Measurements from ENCODE around the gene PCBD1.
A peak's percentile ranks its signal among the peaks of the same experiment; 100 is the strongest.
"Not testable (repeated sequence)": the region's sequence is repeated elsewhere in the genome, so short reads cannot be mapped to it uniquely, and the experiment has no call there.

Gene PCBD1

DNA sequence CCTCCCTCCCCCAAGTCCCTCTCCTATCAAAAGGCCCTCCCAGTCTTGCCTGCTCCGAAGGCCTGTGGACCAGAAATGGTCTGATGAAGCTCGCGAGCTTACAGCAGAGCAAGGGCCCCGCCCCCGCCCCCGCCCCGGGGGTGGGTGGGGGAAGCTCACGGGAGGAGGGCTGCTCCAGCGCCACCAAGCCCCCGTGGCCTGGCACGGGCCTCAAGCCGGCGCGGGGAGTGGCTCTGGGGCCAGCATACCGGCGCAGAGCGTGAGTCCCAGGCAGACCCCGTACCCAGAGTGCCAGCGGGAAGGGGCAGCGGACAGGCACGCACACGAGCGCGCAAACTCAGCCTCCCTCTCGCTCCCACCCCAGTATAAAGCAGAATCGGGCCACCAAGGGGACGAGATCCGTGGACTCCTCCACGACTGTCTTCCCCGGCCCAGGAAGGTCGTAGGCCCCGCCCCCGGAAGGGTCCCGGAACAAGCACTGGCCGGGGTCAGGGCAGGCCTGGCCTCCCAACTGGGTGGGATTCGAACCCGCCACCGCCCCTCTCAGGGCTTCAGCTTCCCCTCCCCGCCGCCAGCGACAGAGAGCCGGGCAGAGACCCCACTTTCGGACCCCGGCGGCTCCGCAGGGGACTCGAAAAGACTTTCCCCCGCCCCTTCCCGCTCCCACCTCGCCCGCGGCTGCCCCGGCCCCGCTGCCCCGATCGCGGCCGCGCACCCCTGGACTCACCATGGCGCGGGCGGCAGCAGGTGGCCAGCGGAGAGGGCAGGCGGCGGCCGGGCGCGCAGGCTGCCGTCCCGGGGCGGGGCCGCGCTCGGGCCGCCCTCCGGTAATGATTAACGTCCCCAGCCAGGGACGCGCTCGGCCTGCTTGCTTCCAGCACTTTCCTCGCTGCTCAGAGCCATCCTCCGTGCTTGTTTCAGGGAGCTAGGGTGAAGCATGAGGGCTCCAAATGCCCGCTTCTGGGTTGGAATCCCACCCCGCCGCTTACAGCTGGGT lies at the start of gene PCBD1:
TSS of gene PCBD1 (minus strand) at position 762 of the 997 bp plus-strand sequence. CDS start at position 730, 32 bp downstream.
- DNase-seq (ENCODE audit: low spot score), result no peak

DNA sequence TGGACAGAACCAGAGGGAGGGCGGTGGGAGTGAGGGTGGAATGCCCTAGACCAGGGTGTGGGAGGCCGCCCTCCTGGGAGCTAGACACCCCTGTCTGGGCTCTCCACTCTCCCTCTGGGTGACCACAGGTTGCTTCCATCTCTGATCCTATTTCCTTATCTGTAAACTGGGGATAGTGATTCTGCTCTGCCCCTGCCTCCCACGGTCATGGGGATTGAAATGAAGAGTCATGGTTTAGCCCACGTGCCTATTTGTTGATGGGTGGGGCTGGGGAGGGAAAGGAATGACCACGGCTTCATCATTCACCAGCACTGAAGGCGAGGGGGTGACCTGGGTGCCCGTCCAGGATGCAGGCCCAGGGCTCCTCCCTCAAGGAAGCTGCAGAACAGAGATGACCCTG lies 49.3 kb upstream of the PCBD1 start:
- no peak for DNase-seq (ENCODE audit: low spot score)

DNA sequence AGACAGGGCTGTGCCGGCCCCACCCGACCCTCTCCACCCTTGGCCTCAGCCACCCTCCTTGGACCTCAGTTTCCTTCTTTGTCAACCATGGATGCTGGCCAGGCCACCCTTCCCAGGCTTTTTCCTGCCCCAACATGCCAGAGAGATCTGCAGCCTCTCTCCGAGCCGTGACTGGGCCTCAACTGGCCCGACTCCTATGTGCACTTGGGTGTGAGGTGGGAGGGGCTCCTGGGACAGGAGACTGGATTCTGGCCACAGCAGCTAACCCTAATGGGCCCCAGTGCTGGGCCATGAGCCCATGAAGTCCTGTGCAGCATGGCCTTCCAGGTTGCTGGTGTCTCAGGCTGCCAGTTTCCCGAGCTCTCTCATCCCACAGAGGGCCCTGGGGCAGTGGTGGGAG lies 47.7 kb upstream of the PCBD1 start:
- DNase-seq (ENCODE audit: low spot score), result no peak

DNA sequence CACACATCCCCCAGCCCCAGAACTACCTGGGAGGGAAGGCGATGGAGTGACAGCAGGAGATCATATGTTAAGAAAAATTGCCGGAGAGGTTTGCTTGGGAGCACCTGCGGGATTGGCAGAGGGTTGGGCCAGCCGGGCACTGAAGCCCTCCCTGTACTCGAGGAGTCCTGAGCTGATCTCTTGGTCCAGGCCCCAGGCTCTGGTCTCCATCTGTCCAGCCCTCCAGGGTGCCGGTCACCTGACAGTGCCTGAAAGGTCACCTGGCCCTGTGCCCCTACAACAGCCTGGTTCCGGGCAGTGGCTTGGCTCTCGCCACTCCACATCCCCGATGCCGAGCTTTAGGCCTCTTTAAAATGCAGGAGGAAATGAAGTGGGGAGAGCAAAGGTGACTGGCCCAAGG lies 47.3 kb upstream of the PCBD1 start:
- DNase-seq (ENCODE audit: low spot score), result no peak

DNA sequence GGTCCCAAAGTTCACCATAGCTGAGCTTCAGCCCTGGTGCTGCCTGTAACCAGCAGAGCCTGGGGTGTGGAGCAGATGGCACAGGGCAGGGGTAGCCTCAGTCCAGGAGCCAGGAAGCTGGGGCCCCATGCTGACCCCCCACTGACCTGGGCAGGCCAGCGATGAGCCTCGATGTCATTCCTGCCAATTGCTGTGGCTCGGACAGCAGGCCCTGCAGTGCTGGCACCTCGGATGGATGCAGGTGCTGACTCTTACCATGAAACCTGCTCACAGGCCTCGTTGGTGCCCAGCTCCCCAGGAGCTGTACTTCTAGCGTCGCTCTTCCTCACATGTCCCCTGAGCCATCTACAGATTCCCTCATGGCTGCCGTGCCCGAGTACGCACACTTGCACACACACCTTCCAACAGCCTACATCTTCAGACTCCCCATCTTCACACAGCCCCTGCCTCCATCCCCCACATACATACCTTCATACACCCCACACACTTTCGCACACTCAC lies 46.8 kb upstream of the PCBD1 start:
- no peak for DNase-seq (ENCODE audit: low spot score)

DNA sequence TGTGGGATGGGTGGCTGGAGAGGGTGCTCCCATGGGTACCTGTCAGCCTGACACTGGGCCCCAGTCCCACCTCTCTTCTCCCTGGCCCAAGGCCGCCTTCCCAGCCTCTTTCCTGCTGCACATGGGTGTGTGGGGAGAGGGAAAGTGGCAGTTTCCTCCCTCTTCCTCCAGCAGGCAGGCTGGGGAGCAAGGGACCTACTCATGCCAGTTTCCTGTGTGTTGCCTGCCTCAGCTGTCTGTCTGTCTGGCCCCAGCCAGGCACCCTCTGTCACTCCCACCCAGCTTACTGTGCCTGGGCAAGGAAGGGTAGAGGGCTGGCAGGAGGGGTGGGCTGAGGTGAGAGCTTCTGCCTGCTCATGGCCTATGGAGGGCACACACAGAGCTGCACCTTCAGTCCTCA lies 46.3 kb upstream of the PCBD1 start:
- DNase-seq (ENCODE audit: low spot score), result no peak

DNA sequence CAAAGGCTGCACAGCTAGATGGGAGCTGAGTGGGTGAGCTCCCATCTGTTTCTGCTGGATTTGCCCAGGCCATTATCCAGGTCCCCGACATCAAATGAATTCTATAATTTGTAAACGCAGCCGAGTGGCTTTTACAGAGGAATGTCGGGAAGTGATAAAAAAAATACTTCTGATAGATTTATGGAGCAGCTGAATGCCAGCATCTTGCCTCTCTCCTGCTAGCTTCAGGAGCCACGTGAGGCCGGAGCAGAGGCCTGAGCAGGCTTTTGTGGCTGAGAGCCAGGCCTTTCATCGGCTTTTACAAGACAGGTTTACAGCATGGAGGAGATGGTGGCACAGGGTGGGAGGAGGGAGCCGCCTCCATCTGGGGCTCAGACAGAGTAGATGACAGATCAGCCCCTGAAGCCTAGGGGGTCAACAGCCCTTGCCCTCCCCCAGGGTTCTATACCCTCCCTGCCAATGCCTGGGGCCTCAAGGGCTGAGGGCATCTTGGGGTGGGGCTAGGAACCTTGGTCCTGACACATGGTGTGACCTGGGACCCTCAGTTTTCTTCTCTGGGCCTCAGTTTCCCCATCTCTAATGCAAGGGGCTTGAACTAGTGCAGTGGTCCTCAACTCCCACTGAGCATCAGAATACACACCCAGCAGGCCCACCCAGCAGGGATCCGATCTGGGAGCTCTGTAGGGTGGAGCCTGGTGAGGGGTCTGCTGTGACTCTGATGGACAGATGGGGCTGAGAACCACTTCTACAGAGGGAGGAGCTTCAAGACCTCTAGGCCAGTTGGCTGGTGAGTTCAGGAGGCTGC lies 44.2 kb upstream of the PCBD1 start:
- DNase-seq (ENCODE audit: low spot score), result no peak

DNA sequence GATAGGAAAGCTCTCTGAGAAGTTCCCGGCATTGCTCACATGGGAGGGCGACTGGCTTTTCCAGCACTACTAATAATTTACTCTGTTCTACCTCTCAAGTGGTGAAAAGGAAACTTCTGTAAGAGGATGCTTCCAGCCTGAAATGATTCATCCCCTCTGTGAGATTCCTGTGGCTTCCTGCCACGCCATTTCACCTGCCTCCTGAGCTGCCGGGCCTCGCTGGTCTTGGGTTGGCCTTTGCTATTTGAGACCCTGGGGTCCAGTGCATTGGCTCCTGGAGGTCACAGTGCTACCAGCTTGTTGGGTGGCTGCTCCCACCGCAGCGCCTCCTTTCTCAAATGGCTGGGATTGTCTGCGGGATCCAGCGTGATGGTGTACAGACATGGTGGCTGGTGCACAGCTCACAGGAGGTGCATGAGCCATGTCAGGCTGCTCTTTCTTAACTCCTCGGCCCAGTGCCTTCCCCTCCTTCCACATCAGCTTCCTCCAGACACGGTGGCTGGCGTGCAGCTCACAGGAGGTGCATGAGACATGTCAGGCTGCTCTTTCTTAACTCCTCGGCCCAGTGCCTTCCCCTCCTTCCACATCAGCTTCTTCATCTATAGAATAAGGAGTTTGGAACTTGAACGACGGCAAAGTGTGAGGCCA lies 42.9 kb upstream of the PCBD1 start:
- DNase-seq (ENCODE audit: low spot score), result no peak

DNA sequence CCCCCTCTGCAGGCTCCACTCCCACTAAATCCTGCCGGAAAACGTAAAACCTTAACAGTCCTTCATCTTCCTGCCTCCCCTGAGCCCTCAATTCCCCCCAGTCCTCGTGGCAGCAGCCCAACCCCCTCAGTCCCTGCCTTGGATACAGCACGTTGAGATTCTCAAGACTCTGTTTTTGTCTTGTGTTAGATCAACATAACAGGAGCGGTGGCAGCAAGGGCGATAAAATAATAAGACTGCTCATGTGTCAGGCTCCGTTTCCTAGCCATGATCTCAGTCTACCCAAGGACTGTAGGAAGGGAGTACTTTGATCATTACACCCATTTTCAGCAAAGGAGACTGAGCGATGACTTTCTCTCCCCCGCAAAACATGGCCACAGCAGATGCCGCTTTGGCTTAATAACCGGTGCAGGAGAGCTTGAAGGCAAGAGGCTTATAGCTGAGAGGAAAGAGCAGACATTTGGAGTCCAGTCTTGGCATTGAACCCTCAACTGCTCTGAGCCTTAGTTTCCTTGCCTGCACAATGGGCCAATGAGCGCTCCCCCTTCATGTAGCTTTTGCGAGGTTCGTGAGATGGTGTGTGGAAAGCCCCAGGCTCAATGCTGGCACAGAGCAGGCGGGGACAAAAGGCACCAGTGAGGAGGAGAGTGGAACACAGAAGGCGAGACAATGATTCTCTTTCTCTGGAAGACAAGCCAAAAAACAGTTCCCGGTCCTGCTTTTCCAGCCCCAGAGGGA lies 42.1 kb upstream of the PCBD1 start:
- DNase-seq (ENCODE audit: low spot score), result no peak

DNA sequence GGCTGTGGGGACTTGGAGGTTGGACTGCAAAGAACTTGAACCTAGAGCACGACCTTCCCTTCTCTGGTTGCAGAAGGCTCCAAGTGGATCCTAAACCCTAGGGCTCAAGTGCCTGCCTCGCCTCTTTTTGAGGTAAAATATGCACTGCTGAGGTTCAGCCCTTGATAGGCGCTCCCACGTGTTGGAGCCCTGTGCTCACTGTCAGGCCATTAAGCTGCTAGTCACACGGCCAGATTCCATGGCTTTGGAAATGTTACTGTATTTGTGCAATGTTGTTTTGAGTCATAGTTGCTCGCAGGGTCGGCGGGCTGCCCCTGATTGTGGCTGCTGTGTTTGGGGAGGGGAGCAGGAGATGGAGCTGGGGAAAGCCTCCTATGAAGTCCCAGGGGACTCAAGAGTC lies 39.8 kb upstream of the PCBD1 start:
- no peak for DNase-seq (ENCODE audit: low spot score)

DNA sequence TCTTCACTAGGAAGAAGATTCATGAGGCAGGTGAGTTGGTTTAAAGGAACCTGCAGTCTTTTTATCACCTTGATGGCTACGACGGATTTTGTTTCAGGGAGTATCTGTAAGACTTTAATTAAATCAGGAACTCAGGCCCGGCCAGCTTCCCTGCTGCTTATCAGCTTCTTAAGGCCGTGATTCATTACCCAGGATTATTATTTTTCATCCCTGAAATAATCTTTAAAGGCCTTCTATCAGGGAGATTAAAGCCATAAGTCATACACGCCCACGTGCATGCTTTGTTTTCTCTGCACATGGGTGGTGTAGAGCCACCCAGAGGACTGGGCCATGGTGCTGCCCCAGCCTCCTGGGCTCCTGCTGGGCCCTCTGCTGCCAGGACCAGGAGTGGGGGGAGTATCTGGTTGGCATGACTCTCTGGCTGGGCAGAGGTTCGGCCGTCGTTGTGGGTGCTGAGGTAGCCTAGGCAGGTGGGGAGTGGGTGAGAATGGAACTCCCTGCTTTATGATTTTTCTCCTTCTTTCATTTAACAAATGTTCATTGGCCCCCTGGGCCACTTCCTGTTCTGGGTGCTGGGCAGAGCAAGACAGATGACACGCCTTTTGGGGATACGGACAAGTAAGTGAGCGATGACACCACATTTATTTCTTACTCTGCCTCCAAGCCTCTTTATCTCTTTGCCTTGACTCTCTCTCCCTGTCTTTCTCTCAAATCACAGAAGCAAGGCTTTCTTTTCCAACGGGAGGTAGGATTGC lies 39.0 kb upstream of the PCBD1 start:
- DNase-seq (ENCODE audit: low spot score), result no peak

DNA sequence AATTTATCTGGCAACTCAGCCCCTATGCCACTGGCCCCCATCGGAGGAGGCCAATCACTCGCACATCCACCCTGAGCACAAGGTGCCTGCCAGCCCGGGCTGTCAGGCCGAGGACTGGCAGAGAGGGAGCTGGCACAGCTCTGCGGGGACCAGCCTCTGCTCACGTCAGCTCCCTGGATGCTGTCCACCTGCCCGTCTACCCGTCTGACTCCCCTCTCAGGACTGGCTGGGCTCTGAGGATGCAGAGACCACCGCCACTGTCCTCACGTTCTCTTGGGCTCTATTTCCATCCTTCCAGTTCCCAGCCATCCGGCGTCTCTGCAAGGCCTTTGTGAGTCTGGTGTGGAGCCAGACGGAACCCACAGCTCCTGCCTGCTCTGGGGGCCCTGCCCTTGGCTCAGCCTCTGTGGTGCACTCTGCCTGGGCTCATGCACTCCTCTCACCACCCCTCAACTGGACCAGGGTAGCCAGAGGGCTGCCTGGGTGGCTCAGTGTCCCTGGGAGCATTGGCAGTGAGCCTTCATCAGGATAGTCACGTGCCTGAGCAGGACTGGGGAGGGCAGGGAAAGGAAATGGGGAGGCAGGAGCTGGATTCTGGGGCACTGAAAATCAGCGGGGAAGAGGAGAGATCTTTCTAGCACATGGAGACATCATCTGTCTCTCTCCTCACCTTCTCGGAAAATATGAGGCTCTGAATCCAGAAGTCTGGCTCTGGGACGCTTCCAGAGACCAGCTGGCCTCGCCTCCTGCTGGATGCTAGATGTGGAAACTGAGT lies 38.0 kb upstream of the PCBD1 start:
- no peak for DNase-seq (ENCODE audit: low spot score)

DNA sequence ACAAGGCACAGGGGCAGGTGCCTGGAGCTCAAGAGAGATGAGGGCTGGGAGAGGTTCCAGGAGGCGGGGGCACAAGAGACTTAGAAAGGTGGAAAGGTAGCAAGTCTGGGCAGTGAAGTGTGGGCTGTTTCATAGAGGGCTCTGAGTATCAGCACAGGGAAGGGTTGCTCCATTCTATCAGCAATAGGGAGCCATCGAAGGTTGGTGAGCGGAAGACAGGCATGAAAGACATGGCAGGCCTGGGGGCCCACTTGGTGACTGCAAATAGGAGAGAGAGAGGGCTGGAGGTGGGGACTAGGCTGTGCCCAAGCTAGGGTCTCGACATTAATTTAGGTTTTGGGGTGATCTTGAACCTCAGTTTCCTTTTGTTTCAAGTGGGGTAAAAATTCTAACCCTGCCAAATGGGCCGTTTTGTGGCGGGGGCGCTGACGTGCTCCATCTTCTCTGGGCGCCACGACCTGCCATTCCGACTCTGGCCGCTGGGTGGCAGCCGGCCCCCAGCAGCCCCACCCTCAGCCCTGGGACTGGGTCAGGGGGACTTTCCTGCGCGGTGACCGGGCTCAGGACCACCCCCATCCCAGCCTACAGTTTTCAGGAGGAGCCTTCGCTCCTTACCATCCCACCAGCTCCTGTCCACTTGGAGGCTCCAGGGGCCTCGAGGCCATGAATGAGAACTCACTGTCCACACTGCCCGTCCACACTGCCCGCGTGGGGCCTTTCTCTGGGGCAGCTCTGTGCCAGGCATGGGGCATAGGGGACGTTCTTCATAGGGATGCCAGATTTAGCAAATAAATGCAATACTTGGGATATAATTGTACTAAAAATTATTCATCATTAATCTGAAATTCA lies 37.2 kb upstream of the PCBD1 start:
- peak; percentile 12 for DNase-seq (ENCODE audit: low spot score)

DNA sequence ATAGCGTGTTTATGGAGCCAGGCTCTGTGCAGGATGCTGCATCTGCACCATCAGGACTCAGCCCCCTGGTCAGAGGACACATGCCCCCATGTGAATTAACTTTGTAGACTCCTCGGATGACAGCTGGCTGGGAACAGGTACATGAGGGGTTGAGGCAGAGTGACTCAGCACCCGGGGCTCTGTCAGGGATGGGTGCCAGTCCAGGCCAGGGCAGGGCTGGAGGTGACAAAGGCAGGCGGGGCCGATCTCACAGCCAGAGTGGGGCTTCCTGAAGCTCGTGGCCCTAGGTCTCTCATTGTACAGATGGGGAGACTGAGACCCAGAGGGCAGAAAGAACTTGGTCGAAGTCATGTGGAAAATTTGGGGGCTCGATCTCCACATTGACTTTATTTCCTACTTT lies 35.3 kb upstream of the PCBD1 start:
- no peak for DNase-seq (ENCODE audit: low spot score)

DNA sequence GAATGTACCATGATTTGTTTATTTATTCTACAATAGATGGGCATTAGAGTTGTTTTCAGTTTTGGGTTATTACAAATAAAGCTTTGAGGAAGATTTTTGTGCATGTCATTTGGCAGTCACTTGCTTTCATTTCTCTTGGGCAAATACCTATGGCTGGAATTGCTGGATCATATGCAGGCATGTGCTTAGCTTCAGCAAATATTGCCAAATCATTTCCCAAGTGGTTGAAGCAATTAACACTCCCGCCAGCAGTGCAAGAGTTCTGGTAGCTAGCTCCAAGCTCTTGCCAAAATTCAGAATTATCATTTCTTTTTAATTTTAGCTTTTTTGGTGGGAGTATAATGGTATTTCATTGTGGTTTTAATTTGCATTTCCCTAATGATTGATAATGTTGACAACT lies 32.9 kb upstream of the PCBD1 start:
- no peak for DNase-seq (ENCODE audit: low spot score)

DNA sequence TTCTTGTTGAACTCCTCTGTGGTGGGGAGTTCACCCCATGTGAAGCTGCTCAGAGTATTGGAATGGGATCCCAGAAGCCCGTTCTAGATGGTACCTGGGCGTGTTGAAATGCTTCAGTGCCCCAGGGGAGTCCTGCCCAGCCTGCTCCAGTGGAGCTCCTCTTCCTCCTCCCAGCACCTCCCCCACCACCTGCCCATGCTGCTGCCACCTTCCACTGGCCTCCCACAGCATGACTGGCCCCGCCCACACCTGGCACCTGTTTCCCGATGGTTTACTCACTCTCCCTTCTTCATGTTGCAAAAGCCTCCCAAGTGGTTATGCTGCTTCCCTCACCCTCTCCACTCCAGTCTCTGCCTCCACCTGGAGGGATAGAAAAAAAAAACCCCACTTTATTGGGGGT lies 32.2 kb upstream of the PCBD1 start:
- no peak for DNase-seq (ENCODE audit: low spot score)

DNA sequence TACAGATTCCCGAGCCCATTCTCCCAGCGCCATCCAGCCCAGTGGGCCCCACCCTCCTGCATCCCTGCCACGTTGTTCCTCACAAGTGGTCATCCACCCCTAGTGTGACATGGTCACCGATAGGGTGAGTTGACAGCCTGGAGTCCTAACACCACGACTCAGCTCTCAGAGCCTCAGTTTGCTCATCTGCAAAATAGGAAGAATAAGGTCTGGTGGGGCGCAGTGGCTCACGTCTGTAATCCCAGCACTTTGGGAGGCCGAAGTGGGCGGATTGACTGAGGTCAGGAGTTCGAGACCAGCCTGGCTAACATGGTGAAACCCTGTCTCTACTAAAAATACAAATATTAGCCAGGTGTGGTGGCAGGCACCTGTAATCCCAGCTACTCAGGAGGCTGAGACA lies 31.5 kb upstream of the PCBD1 start:
- DNase-seq (ENCODE audit: low spot score), result not testable (repeated sequence)

DNA sequence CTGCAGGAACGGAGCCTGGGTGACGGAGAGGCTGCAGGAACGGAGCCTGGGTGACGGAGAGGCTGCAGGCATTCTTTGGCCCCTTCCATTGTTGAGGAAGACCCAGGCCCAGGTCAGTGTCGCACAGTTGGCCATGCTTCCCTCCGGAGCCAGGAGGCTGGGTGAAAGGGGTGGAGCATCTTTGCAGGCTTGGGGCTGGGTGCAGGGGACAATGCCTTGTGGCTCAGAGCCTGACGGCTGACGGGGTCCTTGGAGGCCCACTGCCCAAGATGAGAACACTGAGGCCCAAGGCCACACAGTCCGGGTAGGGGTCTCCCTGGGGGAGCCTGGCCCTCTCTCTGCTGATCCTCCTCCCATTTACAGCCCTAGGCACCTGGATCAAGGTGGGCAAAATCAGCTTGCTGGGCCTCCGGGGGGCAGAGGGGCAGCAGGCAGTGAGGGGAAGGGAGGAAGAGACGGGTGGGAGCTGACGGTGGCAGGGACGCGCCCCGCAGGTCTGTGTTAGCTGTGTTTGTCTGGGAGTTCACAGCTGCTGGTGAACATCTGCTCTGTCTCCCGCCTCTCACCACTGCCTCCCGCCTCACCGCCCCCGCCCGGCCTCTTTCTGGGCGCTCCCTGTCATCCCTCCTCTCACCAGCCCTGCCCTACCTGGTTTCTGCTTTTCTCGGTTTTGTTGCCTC lies 30.6 kb upstream of the PCBD1 start:
- DNase-seq (ENCODE audit: low spot score), result no peak

DNA sequence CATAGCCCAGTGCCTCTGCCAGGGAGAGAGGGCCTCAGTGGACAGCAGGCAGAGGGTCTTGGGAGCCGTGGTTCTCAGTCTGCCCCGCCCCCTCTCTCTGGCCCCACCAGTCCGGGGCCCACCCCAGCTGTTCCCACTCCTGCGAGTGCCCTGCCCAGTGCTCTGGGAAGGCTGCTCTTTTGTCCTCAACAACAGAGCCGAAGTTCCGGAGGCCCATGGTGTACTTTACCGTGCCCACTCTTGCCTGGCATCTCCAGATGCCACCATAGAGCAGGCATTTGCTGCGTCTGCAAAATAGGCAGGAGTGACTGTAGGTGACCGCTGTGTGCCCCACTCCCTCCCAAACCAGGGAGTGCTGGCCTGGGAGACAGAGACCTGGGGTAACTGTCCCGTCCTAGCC lies 29.3 kb upstream of the PCBD1 start:
- no peak for DNase-seq (ENCODE audit: low spot score)

Data from hematopoietic multipotent progenitor cell treated with erythropoietin and hydrocortisone succinate and interleukin-3 and kit ligand, for 17 days (in vitro differentiated cells).